Measurements from ENCODE around the gene FCHSD2. TPM values are rescaled to one million over a fixed set of nuclear protein-coding genes. Genes with fewer than 3 reads are reported as not detected.
A peak's percentile ranks its signal among the peaks of the same experiment; 100 is the strongest.
"Not testable (repeated sequence)": the region's sequence is repeated elsewhere in the genome, so short reads cannot be mapped to it uniquely, and the experiment has no call there.

Gene FCHSD2
- total RNA-seq, 4 donors from 2014 or later = 15.4 to 37.8 (median 31.9) TPM

GRCh38 chr11:72867970-72868369 is 274.1 kb downstream of the FCHSD2 start:
- DNase-seq (ENCODE audit: low spot score) (no peak), ATAC-seq (ENCODE audit: low FRiP score) (no peak)
- no peak for TF ChIP-seq CTCF (IDR thresholded peaks at IDR 0.05)

- ATAC-seq (ENCODE audit: low FRiP score) (peak; percentile 32), DNase-seq (ENCODE audit: low spot score) (no peak)
- TF ChIP-seq CTCF (IDR thresholded peaks at IDR 0.05) = no peak
Measured at GRCh38 chr11:72864702-72865655, 277.1 kb downstream of the FCHSD2 start.

GRCh38 chr11:72863916-72864315 is 278.2 kb downstream of the FCHSD2 start:
- no peak for ATAC-seq (ENCODE audit: low FRiP score)
- no peak for TF ChIP-seq CTCF (IDR thresholded peaks at IDR 0.05)
- DNase-seq (ENCODE audit: low spot score) = no peak

GRCh38 chr11:72863091-72863490 is 279.0 kb downstream of the FCHSD2 start:
- DNase-seq (ENCODE audit: low spot score) (no peak), ATAC-seq (ENCODE audit: low FRiP score) (no peak)
- no peak for TF ChIP-seq CTCF (IDR thresholded peaks at IDR 0.05)

GRCh38 chr11:72860592-72860991 is 281.5 kb downstream of the FCHSD2 start:
- DNase-seq (ENCODE audit: low spot score) (no peak), ATAC-seq (ENCODE audit: low FRiP score) (no peak)
- TF ChIP-seq CTCF (IDR thresholded peaks at IDR 0.05) = no peak

- DNase-seq (ENCODE audit: low spot score) = no peak
- TF ChIP-seq CTCF (IDR thresholded peaks at IDR 0.05) = no peak
- no peak for ATAC-seq (ENCODE audit: low FRiP score)
Measured at GRCh38 chr11:72860010-72860409, 282.1 kb downstream of the FCHSD2 start.

- TF ChIP-seq CTCF (IDR thresholded peaks at IDR 0.05) = no peak
- ATAC-seq (ENCODE audit: low FRiP score) (no peak), DNase-seq (ENCODE audit: low spot score) (no peak)
Measured at GRCh38 chr11:72859126-72859525, 283.0 kb downstream of the FCHSD2 start.

- not testable (repeated sequence) for ATAC-seq (ENCODE audit: low FRiP score)
Measured at GRCh38 chr11:72858267-72858666, 283.9 kb downstream of the FCHSD2 start.

More at GRCh38 chr11:72858267-72858666, 283.9 kb downstream of the FCHSD2 start:
- DNase-seq (ENCODE audit: low spot score) = not testable (repeated sequence)

Measured in omental fat pad (tissue), 4 donors.